ENCODE data around the gene SLC38A3.

The SLC38A3 gene

GRCh38 chr3:50168791-50169190 lies 36.3 kb upstream of the SLC38A3 start:
- in situ Hi-C loops (cut with MboI; ENCODE audit: low sequenced_read_pairs) = no loop called here

- in situ Hi-C loops (cut with MboI; ENCODE audit: low sequenced_read_pairs) = no loop called here
Observed at GRCh38 chr3:50169232-50169832, 35.7 kb upstream of the SLC38A3 start.

DNA sequence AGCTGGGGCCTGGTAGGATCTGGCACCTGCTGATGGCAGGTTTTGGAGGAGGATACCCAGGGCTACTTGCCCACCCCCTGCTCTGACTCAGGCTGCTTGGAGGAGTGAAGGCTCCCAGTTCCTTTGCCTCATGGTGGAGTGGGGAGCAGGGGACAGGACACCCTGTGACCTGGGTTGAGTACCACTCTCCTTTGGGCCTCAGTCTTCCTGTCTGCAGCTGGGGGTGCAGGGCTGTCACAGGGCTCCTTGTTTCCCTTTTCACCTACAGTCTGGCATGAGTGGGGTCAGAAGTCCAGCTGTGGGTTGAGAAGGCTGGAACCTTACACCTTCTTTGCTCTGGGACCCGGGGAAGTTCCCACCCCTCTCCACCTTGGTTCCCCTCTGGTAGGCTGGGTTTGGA lies 35.2 kb upstream of the SLC38A3 start:
- in situ Hi-C loops (cut with MboI; ENCODE audit: low sequenced_read_pairs) = no loop called here

- in situ Hi-C loops (cut with MboI; ENCODE audit: low sequenced_read_pairs) = no loop called here
Observed at GRCh38 chr3:50170689-50171088, 34.4 kb upstream of the SLC38A3 start.

DNA sequence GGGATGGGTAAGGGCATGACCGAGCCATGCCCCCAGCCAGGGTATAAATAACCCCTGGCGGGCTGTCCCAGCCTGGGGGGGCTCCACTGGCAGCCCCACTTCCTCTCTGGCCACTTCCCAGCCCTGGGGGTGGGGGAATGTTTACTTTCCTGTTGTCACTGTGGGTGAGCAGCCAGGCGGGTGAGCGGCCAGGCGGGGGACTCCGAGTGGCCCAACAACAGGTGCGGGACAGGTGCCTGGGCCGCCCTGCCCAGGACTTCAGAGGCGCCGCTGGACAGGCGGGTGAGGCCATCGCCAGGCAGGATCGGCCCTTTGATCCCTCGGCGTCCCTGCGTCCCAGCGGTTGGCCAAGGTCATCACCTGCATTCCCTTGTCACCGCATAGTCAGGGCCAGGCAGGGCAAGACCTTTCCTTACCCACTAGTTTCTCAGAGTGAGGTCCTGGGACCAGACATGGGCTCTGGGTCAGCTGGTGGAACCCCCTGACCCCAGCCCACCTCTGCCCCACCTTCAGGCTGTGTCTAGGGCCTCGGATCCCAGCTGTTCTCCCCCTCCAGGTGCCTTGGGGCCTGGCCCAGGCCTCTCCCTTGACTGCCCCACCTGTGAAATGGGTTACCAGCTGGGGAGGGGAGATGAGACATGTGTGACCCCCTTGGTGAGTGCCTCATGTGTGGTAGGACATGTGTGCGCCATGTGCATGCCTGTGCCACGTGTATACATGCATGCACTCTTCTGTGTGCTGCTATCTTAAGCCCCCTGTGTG lies 33.4 kb upstream of the SLC38A3 start:
- in situ Hi-C loops (cut with MboI; ENCODE audit: low sequenced_read_pairs) = no loop called here

GRCh38 chr3:50172626-50173220 lies 32.3 kb upstream of the SLC38A3 start:
- in situ Hi-C loops (cut with MboI; ENCODE audit: low sequenced_read_pairs) = no loop called here

DNA sequence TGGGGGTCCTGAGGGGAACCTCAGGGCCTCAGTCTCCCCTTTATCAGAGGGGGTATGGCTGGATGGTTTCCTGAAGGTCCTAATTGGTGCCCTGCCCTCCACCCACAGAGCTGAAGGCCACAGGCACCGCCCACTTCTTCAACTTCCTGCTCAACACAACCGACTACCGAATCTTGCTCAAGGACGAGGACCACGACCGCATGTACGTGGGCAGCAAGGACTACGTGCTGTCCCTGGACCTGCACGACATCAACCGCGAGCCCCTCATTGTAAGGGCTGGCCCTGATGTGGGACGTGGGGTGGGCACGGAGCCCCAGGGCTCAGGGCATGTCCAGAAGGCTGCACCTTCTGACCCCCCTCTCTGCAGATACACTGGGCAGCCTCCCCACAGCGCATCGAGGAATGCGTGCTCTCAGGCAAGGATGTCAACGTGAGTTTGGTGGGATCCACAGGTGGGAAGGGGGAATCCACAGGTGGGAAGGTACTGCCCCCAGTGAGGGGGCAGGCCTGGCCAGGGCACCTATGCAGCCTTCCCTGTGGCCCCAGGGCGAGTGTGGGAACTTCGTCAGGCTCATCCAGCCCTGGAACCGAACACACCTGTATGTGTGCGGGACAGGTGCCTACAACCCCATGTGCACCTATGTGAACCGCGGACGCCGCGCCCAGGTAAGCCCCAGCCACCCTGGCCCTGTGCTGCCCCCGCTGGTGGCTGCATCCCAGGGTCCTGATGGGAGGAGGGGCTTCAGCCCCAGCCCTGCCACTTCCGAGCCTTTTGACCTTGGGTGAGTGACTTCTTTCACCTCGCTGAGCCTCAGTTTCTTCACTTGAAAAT lies 31.2 kb upstream of the SLC38A3 start:
- in situ Hi-C loops (cut with MboI; ENCODE audit: low sequenced_read_pairs) = no loop called here

- in situ Hi-C loops (cut with MboI; ENCODE audit: low sequenced_read_pairs) = no loop called here
Observed at GRCh38 chr3:50174517-50174895, 30.6 kb upstream of the SLC38A3 start.

DNA sequence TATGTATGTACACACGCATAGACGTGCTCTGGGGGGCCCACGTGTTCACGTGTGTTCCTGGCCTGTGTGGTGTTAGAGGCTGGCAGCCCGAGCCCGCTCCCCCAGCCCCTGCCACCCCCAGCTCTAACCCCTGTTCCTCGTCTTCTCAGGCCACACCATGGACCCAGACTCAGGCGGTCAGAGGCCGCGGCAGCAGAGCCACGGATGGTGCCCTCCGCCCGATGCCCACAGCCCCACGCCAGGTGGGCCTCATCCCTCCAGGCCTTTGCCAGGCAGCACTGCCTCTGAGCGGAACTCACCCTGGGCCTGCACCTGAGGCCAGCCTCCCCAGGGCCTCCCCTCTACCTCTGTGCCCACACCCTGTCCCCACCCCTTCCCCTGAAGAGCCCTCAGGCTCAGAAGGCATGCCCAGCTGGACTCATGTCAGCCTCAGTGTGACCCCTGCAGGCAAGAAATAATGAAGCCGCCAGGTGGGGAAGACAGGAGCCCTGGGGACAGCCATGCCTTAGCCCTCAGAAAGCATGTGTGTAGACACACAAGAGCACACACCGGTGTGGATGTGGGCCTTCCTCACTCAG lies 30.0 kb upstream of the SLC38A3 start:
- in situ Hi-C loops (cut with MboI; ENCODE audit: low sequenced_read_pairs) = no loop called here

- in situ Hi-C loops (cut with MboI; ENCODE audit: low sequenced_read_pairs) = no loop called here
Observed at GRCh38 chr3:50177346-50177745, 27.7 kb upstream of the SLC38A3 start.

DNA sequence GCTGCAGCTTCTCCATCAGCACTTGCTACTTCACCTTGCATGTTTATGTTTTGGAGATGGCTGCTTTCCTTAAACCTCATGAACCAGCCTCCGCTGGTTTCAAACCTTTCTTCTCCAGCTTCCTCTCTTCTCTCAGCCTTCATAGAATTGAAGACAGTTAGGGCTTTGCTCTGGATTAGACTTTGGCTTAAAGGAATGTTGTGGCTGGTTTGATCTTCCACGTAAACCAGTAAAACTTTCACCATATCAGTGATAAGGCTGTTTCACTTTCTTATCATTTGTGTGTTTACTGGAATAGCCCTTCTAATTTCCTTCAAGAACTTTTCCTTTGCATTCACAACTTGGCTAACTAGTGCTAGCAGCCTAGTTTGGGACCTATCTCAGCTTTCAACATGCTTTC lies 25.4 kb upstream of the SLC38A3 start:
- in situ Hi-C loops (cut with MboI; ENCODE audit: low sequenced_read_pairs) = no loop called here

- in situ Hi-C loops (cut with MboI; ENCODE audit: low sequenced_read_pairs) = no loop called here
Observed at GRCh38 chr3:50181985-50182384, 23.1 kb upstream of the SLC38A3 start.

- in situ Hi-C loops (cut with MboI; ENCODE audit: low sequenced_read_pairs) = no loop called here
Observed at GRCh38 chr3:50182533-50183099, 22.5 kb upstream of the SLC38A3 start.

GRCh38 chr3:50183755-50184154 lies 21.3 kb upstream of the SLC38A3 start:
- in situ Hi-C loops (cut with MboI; ENCODE audit: low sequenced_read_pairs) = no loop called here

- in situ Hi-C loops (cut with MboI; ENCODE audit: low sequenced_read_pairs) = no loop called here
Observed at GRCh38 chr3:50184242-50184978, 20.7 kb upstream of the SLC38A3 start.

DNA sequence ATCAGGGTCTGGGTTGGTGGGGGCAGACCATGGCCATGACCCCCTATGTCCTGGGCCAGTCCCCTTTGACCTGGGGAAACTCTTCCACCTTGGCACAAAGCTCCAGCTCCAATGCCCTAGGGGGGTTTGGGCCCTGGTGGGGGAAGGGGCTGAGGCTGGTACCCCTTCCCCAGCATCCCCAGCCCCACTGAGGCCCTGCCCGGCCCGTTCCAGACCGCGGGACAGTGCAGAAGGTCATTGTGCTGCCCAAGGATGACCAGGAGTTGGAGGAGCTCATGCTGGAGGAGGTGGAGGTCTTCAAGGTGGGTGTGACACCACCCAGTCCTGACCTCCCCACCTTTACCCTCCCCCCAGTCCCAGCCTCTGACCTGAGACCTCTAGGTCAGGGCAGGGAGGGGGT lies 19.8 kb upstream of the SLC38A3 start:
- in situ Hi-C loops (cut with MboI; ENCODE audit: low sequenced_read_pairs) = no loop called here

DNA sequence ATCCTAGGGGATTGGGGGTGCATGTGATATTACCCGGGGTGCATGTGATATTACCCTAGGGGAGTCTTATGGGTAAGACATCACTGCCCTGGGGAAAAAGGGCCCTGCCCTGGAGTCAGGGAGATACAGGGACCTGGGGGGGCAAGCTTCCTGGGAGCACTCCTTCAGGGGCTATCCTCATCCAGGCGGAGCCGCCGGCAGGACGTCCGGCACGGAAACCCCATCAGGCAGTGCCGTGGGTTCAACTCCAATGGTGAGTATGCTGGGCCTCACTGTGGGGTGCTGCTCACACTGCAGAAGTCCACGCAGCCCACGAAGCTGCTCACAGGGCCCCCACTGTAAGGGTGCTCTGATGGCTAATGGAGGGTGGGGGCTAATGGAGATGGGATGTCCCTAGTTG lies 19.0 kb upstream of the SLC38A3 start:
- in situ Hi-C loops (cut with MboI; ENCODE audit: low sequenced_read_pairs) = no loop called here

DNA sequence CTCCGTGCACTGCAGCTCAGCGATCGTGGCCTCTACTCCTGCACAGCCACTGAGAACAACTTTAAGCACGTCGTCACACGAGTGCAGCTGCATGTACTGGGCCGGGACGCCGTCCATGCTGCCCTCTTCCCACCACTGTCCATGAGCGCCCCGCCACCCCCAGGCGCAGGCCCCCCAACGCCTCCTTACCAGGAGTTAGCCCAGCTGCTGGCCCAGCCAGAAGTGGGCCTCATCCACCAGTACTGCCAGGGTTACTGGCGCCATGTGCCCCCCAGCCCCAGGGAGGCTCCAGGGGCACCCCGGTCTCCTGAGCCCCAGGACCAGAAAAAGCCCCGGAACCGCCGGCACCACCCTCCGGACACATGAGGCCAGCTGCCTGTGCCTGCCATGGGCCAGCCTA lies 17.3 kb upstream of the SLC38A3 start:
- in situ Hi-C loops (cut with MboI; ENCODE audit: low sequenced_read_pairs) = no loop called here

- in situ Hi-C loops (cut with MboI; ENCODE audit: low sequenced_read_pairs) = no loop called here
Observed at GRCh38 chr3:50189274-50189673, 15.8 kb upstream of the SLC38A3 start.

- in situ Hi-C loops (cut with MboI; ENCODE audit: low sequenced_read_pairs) = no loop called here
Observed at GRCh38 chr3:50189989-50190388, 15.1 kb upstream of the SLC38A3 start.
